ENCODE data around the gene APOH. TPM values are rescaled to one million over a fixed set of nuclear protein-coding genes. Genes with fewer than 3 reads are reported as not detected.
A peak's percentile ranks its signal among the peaks of the same experiment; 100 is the strongest.

The APOH gene
- polyA plus RNA-seq, 3 donors: 0.19 to 1.2 (median 0.20) TPM

DNA sequence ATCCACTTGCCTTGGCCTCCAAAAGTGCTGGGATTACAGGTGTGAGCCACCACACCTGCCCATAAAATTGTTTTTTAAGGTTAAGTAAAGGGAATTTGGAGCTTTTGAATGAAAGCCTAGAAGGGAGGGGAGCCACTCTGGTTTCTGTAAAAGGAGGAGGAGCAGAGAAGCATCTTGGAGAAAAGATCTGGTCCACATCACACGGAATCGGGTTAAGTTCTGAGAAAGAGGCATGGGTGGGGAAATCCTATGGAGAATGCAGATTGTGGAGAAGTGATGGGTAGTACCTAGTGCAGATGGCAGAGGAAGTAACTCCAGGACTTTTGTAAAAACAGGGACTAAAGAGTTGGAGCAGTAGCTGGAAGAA is 19.0 kb downstream of the APOH start:
- DNase-seq (ENCODE audit: extremely low read depth in 1 of 11, low read depth in 9 of 11, low spot score in 4 of 11): no peak

DNA sequence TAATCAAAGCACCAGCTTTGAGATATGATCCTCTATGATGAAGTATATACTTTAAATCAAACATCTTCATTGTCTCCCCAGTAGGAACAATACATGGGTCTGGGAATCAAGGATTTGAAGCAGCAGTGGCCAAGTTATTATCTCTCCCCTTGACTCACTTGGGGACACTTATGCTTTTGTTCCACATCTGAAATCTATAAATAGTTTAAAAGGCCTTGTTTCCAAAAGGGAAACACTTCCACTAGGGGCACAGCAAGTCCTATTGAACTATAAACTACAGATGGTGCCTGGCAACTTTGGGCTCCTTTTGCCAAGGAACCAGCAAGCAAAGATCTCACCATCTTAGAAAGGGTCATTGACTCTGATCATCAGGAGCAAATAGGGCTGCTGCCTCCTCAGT is 21.3 kb downstream of the APOH start:
- no peak for DNase-seq (ENCODE audit: extremely low read depth in 1 of 11, low read depth in 9 of 11, low spot score in 4 of 11)

DNA sequence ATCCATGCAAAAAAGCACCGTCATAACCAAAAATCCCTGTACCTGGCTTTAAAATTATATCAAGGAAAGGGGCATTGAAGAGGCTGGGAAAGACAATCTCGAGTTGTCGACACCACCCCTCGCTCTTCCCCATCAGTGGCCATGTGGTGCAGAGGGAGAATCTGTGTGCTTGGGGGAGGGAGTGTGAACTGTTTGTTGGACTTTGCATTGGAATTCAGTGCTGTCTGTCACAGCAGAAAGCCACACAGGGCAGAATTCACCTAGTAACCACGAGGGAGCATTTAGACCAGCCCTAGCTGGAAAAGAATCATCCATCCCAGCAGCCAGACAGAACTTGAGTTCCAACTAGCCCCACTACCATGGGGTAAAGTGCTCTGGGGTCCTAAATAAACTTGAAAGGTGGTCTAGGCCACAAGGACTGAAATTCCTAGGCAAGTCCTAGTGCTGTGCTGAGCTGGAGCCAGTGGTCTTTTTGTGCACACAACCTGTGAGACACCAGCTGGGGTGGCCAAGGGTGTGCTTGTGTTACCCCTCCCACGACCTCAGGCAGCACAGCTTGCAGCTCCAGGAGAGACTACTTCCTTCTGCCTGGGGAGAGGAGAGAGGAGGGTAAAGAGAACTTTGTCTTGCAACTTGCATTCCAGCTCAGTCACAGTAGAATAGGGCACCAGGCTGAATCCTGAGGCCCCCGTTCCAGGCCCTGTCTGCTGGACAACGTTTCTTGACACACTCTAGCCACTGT is 25.8 kb downstream of the APOH start:
- no peak for DNase-seq (ENCODE audit: extremely low read depth in 1 of 11, low read depth in 9 of 11, low spot score in 4 of 11)

DNA sequence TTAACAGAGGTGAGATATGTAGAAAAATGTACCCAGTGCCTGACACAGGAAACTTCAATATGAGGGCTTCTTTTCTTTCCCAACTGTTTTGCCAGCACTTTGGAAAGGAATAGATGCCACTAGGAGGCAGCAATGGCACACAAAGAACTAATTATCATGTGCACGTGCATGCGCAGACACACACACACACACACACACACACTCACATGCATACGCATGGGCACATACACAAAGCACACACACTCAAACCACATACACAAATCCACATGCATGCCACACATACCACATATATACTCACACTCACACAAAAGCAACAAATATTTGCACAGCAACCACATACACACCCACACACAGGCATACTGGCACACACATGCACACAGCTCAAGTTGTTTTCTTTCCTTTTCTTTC is 28.5 kb downstream of the APOH start:
- DNase-seq (ENCODE audit: extremely low read depth in 1 of 11, low read depth in 9 of 11, low spot score in 4 of 11): peak in 10 of 11 donors; percentile 36 to 67 (median 52)

DNA sequence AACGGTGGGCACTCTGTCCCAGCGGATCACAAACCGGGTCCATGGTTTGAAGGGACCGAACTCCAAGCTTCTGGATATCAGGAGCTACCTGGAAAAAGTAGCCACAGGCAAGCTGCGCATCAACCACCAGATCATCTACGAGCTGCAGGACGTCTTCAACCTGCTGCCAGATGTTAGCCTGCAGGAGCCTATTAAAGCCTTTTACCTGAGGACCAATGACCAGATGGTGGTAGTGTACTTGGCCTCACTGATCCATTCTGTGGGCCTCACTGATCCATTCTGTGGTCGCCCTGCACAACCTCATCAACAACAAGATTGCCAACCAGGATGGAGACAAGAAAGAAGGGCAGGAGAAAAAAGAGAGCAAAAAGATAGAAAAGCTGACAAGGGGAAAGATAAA is 31.0 kb downstream of the APOH start:
- DNase-seq (ENCODE audit: extremely low read depth in 1 of 11, low read depth in 9 of 11, low spot score in 4 of 11): no peak

DNA sequence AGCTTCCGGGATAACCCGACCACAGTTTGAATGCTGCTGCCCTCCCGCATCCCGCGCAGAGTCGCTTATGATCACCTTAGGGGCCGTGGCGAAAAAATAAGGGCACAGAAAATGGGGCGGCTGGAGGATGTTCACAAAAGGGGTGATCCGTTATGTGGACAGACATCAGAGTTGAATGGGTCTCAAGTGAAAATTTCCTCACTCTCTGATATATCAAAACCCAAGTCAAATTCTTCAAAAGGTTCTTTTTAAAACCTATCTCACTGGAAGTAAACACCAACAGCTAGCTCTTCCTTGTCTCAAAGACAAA is 36.9 kb downstream of the APOH start:
- peak in 1 of 11 donors; percentile 13 for DNase-seq (ENCODE audit: extremely low read depth in 1 of 11, low read depth in 9 of 11, low spot score in 4 of 11)

DNA sequence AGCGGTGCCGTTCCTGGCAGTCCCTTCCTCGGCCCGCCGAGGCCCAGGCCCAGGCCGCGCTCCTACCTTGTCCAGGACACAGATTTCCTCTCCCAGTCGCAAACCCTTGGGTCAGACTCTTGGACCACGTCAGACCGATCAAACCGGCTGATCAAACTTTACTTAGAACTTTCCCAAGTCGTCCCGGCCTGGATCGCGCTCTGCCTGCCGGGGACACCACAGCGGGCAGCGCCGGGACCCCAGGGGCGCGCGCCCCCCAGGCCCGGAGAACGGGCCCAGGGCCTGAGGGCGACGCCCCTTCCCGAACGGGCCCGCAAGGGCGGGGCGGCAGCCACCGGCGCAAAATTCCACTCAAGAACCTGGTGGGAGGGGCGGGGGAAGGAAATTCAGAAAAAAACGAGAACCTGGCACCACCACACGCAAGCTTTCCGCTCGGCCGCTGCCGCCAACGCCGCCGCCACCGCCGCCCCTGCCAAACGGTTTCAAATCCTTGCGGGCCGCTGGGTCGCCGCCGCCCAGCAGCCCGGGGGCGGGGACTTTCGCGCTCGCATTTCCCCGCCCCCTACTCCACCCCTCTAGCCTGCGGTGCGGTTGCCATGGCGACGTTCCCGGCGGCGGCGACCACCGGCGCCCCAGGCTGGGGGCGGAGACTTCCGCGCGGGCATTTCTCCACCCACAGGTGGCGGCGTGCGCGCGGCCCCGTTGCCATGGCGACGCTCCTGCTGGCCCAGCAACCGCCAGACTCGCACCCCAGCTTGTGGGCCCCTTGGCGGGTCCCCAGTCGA is 37.4 kb downstream of the APOH start, which contains the start of gene CEP112:
CEP112 (minus strand) TSS at position 541 of the 785 bp plus-strand sequence.
- DNase-seq (ENCODE audit: extremely low read depth in 1 of 11, low read depth in 9 of 11, low spot score in 4 of 11): peak; percentile 62 to 86 (median 83)

DNA sequence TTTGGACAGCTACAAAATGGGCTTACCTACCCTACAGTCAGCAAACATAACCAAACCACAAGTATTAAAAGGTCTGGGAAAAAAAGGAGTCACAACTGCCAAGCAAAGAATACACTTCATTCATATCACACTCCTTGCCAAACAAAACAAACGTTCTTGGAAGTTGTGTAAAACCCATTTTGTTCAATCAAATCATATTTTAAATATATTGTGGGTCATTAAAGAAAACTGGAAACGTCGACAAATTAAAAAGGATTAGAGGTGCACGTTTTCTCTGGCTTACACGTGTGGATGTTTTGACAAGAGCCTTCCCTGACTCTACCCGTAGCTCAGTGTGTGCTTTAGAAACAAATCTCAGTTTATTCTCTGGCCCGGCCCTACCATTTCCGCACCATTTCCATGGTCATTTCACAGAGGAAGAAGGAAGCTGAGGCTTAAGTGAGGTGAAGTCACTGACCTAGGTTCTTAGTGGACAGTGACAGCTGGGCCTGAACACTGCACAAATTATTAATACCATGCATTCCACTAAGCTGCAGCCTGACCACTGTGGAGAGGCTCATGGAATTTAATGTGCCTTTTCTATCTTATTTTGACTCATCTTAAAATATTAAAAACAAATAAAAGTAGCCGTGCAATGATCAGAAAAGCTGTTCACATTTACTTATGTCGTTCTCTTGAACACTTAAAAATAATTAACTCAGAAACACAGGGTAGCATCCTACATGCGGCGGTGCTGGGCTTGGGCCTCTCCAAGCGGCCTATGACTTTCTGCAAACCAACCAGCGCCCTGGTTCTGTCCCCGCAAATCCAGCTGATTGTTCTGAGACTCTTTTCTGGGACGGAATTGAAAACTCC is 38.2 kb downstream of the APOH start:
- DNase-seq (ENCODE audit: extremely low read depth in 1 of 11, low read depth in 9 of 11, low spot score in 4 of 11): peak in 3 of 11 donors; percentile 8 to 37 (median 20)

DNA sequence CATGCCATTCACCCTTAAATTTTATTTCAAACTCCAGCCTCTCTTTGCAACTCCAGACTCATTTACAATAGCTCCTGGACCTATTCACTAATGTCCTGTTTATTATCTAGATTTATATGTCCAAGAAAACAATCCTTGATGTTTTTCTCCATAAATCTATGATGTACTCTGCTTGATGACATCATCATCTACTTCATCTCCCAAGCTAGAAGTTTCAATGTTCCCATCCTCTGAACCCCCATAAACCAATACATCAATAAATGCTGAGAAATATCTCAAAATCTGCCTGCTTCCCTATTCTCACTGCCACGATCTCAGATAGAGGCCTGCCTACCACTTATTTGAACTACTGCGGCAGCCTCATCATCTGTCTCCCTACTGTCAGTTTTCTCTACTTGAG is 41.5 kb downstream of the APOH start:
- no peak for DNase-seq (ENCODE audit: extremely low read depth in 1 of 11, low read depth in 9 of 11, low spot score in 4 of 11)

DNA sequence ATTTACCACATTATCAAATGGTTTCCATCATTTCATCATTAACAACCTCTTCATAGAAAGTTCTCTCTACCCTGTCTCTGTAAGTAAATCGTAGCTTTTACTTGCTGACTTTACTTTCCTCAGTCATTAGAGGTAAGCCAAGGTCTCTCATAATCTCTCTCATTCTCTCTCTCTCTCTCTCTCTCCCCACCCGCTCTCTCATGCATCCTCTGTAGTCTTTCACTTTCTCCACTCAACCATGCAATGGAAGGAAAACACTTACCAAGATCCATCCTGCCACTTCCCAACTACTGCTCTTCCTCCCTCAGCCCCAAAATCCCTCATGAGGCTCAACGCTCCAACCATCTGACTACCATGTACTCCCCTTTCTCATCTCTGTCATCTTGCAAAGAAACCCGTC is 43.4 kb downstream of the APOH start:
- DNase-seq (ENCODE audit: extremely low read depth in 1 of 11, low read depth in 9 of 11, low spot score in 4 of 11): no peak

DNA sequence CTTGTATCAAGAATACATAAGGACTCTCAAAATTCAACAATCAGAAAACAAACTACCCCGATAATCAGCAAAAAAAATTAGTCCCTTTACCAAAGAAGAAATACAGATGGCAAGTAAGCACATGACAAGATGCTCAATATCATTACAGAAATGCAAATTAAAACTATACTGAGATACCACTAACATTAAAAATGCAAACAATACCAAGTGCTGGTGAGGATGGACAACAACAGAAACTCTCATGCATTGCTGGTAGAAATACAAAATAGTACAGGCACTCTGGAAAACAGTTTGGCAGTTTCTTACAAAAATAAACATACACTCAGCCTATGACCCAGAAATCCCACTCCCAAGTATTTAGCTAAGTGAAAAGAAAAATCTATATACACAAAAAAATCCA is 44.8 kb downstream of the APOH start:
- no peak for DNase-seq (ENCODE audit: extremely low read depth in 1 of 11, low read depth in 9 of 11, low spot score in 4 of 11)

DNA sequence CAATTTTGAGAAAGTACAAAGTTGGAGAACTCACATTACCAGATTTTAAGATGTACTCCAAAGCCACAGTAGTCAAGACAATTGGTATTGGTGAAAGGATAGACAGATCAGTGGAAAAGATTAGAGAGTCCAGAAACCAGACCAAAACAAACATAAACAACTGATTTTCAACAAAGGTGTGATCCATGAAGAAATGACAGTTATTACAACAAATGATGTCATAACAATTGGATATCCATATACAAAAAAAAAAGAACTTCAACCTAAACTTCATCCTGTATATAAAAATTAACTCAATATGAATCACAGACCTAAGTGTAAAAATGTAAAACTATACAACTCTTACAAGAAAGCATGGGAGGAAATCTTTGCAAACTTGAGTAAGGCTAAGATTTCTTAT is 45.7 kb downstream of the APOH start:
- no peak for DNase-seq (ENCODE audit: extremely low read depth in 1 of 11, low read depth in 9 of 11, low spot score in 4 of 11)

DNA sequence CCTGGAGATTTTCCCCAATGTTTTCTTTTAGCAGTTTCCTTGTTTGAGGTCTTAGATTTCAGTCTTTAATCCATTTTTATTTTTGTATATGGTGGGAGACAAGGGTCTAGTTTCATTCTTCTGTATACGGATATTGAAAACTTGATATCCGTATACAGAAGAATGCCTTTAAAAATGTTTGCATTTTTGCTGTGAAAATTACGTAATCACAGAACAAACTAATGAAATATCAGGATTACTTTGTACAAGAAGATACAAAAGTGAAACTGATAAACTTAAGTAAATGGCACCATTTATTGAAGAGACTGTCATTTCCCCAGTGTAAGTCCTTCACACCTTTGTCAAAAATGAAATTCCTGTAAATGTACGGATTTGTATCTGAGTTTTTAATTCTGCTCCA is 50.6 kb downstream of the APOH start:
- DNase-seq (ENCODE audit: extremely low read depth in 1 of 11, low read depth in 9 of 11, low spot score in 4 of 11): no peak

DNA sequence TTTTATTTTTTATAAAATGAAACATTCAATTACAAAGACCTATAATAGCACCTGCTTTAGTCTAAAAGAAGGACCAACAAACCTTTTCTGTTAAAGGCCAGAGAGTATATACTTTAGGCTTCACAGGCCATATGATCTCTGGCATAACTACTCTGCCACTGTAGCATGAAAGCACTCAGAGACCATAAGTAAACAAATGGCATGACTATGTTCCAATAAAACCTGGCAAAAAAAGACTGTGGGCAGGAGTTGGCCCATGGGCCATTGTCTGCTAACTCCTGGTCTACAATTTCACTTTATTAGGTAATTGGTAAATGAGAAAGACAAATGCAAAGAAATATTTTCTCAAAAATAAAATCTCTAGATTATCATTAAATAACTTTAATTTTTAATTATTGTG is 52.2 kb downstream of the APOH start:
- no peak for DNase-seq (ENCODE audit: extremely low read depth in 1 of 11, low read depth in 9 of 11, low spot score in 4 of 11)

DNA sequence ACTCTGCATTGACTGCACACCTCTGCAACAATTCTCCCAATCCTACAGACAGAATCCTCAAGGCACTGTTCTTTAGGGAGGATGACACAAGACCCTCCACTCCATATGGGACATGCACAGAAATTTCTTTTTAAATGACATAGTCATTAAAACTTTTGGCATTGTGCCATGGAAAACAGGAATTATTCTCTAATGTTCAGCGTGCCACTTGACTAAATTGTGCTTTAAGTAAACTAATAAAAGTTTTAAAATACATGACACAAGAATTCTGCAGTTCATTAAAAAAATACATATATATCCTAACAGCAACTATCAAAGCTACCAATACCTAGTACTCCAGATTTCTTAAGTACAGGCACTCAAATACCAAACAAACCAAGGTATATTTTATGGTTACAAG is 53.3 kb downstream of the APOH start:
- peak in 1 of 11 donors; percentile 7 for DNase-seq (ENCODE audit: extremely low read depth in 1 of 11, low read depth in 9 of 11, low spot score in 4 of 11)

DNA sequence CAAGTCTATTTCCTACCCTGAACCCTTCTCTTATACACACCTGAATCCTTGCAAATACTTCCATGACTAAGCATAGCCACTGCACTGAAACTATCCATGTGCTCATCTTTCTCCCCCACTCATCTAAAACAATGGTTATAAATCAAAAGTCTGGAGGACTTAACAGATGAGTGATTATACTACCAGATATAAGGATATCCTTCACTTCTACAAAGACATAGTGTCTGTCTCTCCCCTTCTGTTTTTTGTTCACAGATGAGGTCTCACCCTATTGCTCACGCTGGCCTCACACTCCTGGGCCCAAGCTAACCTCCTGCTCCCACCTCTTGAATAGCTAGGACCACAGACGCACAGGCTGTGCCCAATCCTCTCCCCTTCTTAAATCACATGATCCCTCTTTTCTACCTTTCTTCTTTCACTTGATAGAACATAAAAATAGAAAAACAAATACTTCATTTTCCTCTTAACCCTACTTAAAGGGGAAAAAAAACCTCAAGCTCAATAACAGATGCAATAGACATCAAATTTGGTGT is 56.5 kb downstream of the APOH start:
- no peak for DNase-seq (ENCODE audit: extremely low read depth in 1 of 11, low read depth in 9 of 11, low spot score in 4 of 11)

DNA sequence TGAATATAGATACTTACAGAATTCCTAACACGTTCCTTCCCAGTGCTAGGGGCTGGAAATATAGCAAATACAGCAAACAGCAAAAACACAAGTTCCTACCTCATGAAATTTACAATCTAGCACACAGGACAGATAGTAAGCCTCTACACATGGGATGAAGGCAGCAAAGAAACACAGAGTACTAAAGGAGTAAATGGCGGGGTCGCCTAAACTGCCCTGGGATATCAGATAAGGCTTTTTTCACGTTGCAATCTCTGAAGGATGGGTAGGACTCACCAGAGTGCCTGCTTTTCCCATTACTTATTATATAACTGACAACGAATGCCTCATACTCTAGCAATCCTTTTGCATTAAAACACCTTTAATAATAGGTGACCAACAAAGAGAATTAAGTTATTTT is 57.1 kb downstream of the APOH start:
- DNase-seq (ENCODE audit: extremely low read depth in 1 of 11, low read depth in 9 of 11, low spot score in 4 of 11): no peak

DNA sequence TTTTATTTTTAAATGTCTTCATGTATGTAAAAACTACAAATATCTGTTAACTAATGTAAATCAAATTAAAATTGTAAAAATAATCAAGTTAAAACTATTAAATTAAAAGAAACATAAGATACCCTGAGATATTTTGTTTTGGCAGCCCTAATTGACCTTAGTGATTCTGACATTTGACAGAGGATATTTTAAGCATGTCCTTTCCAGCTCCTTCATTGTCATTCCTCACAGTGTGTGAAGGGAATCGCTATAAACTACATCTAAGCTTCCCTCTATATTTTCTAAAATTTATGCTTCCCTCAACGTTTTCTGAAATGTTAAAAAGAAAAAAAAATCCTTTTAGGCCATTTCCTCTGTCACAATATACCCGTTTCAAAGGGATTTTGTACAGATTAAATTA is 57.5 kb downstream of the APOH start:
- no peak for DNase-seq (ENCODE audit: extremely low read depth in 1 of 11, low read depth in 9 of 11, low spot score in 4 of 11)

DNA sequence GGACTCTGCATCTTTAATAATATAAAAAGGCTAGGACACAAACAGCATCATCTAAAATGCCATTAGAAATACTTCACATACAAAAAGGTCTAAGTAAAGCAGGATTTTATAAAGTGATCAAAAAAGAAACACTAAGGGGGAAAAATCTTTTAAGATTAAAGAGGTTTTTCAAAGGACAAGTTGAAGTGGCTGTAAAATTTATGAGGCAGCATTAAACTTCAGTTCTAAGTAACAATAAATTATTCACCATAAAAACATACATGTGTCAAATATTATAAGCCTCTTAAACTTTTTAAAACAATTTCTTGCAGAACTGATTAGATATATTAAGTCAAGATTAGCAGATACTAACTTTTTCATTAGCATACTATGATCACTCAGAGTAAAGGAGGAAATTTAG is 58.0 kb downstream of the APOH start:
- DNase-seq (ENCODE audit: extremely low read depth in 1 of 11, low read depth in 9 of 11, low spot score in 4 of 11): no peak

DNA sequence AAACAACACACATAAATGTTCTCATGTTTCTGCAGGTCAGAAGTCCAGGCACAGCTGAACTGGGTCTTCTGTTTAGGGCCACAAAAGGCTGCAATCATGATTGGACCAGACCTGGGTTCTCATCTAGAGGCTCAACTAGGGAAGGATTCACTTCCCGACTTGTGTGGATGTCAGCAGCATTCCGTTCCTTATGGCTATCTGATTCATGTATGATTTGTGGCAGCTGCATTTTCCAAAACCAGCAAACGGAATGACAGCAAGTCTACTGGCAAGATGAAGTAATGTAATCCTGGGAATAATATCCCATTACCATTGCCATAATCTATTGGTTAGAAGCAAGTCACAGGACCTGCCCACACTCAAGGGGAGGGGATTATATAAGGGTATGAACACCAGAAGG is 59.4 kb downstream of the APOH start:
- no peak for DNase-seq (ENCODE audit: extremely low read depth in 1 of 11, low read depth in 9 of 11, low spot score in 4 of 11)

All from renal cortex interstitium (tissue), 11 donors.